Loucy (cell line): ENCODE measurements around the gene RGS5.
"Not testable (repeated sequence)": the region's sequence is repeated elsewhere in the genome, so short reads cannot be mapped to it uniquely, and the experiment has no call there.

ENCODE experiments used
- H2AFZ ChIP-seq: fragments of 200-600 bp; sonication (generic); 2 replicates; pipeline ENCODE4 v1.6.0; 2016; ENCODE audit warnings: antibody characterized with exemption, mild to moderate bottlenecking, low read length, moderate library complexity
- H3F3A ChIP-seq: fragments of 200-600 bp; 2 replicates; pipeline ENCODE4 v1.6.0; 2016; ENCODE audit warnings: antibody characterized with exemption, low read depth, mild to moderate bottlenecking
- H3K27me3 ChIP-seq: fragments of 200-600 bp; sonication (generic); 2 replicates; pipeline ENCODE4 v1.6.1; 2014; ENCODE audit warnings: low read length, mild to moderate bottlenecking; ENCODE audit not compliant: insufficient read depth, poor library complexity, severe bottlenecking
- H3K36me3 ChIP-seq: fragments of 200-600 bp; sonication (generic); 2 replicates; pipeline ENCODE4 v1.6.1; 2016; ENCODE audit warnings: low read length; ENCODE audit not compliant: insufficient read depth
- H3K4me1 ChIP-seq: fragments of 200-600 bp; sonication (generic); 2 replicates; pipeline ENCODE4 v1.5.1; 2014; ENCODE audit warnings: low read length, mild to moderate bottlenecking; ENCODE audit not compliant: insufficient read depth, poor library complexity, severe bottlenecking
- H3K4me2 ChIP-seq: fragments of 200-600 bp; sonication (generic); 2 replicates; pipeline ENCODE4 v1.6.0; 2014; ENCODE audit warnings: antibody characterized with exemption, low read length, low read depth, mild to moderate bottlenecking; ENCODE audit not compliant: poor library complexity, severe bottlenecking
- H3K4me3 ChIP-seq: fragments of 200-600 bp; sonication (generic); 2 replicates; pipeline ENCODE4 v1.5.1; 2014; ENCODE audit warnings: low read length, mild to moderate bottlenecking, mixed read lengths; ENCODE audit not compliant: poor library complexity, severe bottlenecking
- H3K79me2 ChIP-seq: fragments of 200-600 bp; sonication (generic); 2 replicates; pipeline ENCODE4 v1.6.1; 2014; ENCODE audit warnings: low read length; ENCODE audit not compliant: insufficient read depth
- H3K9ac ChIP-seq: fragments of 200-600 bp; sonication (generic); 2 replicates; pipeline ENCODE4 v1.6.0; 2014; ENCODE audit warnings: mild to moderate bottlenecking, low read depth, low read length, moderate library complexity; ENCODE audit not compliant: poor library complexity, severe bottlenecking
- H3K9me2 ChIP-seq: fragments of 200-600 bp; sonication (generic); replicated peaks from 2 replicates; pipeline ENCODE4 v1.6.1; 2016; ENCODE audit warnings: low read depth, low read length, mixed read lengths
- H3K9me3 ChIP-seq: fragments of 200-600 bp; sonication (generic); 2 replicates; pipeline ENCODE4 v1.6.1; 2014; ENCODE audit warnings: mild to moderate bottlenecking, antibody characterized with exemption, low read length, low read depth; ENCODE audit not compliant: insufficient read depth
- H4K20me1 ChIP-seq: fragments of 200-600 bp; sonication (generic); 2 replicates; pipeline ENCODE4 v1.6.0; 2014; ENCODE audit warnings: antibody characterized with exemption, low read length, mild to moderate bottlenecking; ENCODE audit not compliant: insufficient read depth, poor library complexity, severe bottlenecking
- CTCF ChIP-seq: fragments of 200-600 bp; sonication (generic); conservative IDR thresholded peaks from 2 replicates; pipeline ENCODE4 v1.5.1; 2014; ENCODE audit warnings: mild to moderate bottlenecking, antibody characterized with exemption, low read length
- EZH2phosphoT487 ChIP-seq: fragments of 200-600 bp; IDR thresholded peaks from 2 replicates; pipeline ENCODE4 v1.6.1; 2018; ENCODE audit warnings: antibody characterized with exemption, mild to moderate bottlenecking, moderate library complexity, borderline replicate concordance

RGS5 gene

DNA sequence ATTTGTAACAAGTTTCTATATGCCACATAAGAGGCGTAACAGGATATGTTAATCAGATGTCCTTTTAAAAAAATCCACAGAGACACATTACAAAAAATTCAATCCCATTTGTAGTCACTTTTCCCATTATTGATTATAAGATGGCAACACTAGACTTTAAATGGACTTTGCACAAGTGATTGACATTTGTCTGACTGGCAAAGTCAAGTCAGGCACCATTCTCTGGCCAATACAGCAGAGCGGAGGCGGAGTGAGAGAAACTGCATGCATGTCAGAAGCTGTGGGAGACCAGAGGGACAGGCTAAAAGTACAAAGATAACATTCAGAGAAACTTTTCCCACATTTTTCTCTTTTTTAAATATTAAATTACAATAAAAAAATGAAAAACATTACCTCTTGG, 28.1 kb upstream of the RGS5 start:
- H3K4me3 ChIP-seq = no peak overlapping the region
- no peaks in the 10 kb centered on the region for H3K4me1 ChIP-seq
- H3K79me2 ChIP-seq = no peaks in the 10 kb centered on the region
- TF ChIP-seq EZH2phosphoT487 (no peak), CTCF (no peak)
- H3K27me3 ChIP-seq = no peaks in the 10 kb centered on the region
- no peaks in the 10 kb centered on the region for H3K36me3 ChIP-seq
- H4K20me1 ChIP-seq = no peaks in the 10 kb centered on the region
- H3K9me3 ChIP-seq = no peaks in the 10 kb centered on the region
- no peaks in the 10 kb centered on the region for H3F3A ChIP-seq
- no peak overlapping the region for H3K4me2 ChIP-seq
- H3K9me2 ChIP-seq = no peaks in the 10 kb centered on the region
- no peak overlapping the region for H2AFZ ChIP-seq
- no peak overlapping the region for H3K9ac ChIP-seq

- H3K9me3 ChIP-seq, H2AFZ ChIP-seq, H3K4me2 ChIP-seq, H3F3A ChIP-seq, H3K9me2 ChIP-seq, H3K9ac ChIP-seq, H3K4me3 ChIP-seq, H3K36me3 ChIP-seq, H3K79me2 ChIP-seq, H4K20me1 ChIP-seq, H3K4me1 ChIP-seq, H3K27me3 ChIP-seq: not testable (repeated sequence)
These were observed 25.6 kb upstream of the RGS5 start for GRCh38 chr1:163228271-163228670.

DNA sequence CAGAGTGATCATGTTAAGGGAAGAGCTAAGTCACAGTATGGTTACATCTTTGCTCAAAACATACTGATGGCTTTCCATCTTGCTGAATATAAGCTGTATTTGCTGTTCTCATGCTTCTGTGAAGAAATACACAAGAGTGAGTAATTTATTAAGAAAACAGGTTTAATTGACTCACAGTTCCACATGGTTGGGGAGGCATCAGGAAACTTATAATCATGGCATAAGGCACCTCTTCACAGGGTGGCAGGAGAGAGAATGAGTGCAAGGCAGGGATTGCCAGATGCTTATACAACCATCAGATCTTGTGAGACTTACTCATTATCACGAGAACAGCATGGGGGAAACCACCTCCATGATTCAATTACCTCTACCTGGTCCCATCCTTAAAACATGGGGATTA, 24.4 kb upstream of the RGS5 start:
- Histone ChIP-seq H4K20me1 (no peaks in the 10 kb centered on the region), H3K36me3 (no peaks in the 10 kb centered on the region), H3K9ac (no peak overlapping the region), H3K4me3 (no peak overlapping the region), H3K4me1 (no peaks in the 10 kb centered on the region), H3F3A (no peaks in the 10 kb centered on the region), H3K27me3 (no peaks in the 10 kb centered on the region), H3K4me2 (no peak overlapping the region), H3K9me2 (no peaks in the 10 kb centered on the region), H3K79me2 (no peaks in the 10 kb centered on the region), H2AFZ (no peak overlapping the region), H3K9me3 (no peaks in the 10 kb centered on the region)
- TF ChIP-seq CTCF (no peak), EZH2phosphoT487 (no peak)

- Histone ChIP-seq H3K4me3 (no peak overlapping the region), H3K79me2 (no peaks in the 10 kb centered on the region), H3F3A (no peaks in the 10 kb centered on the region), H3K9ac (no peak overlapping the region), H3K4me2 (no peak overlapping the region), H3K4me1 (no peaks in the 10 kb centered on the region), H3K9me2 (no peaks in the 10 kb centered on the region), H3K36me3 (no peaks in the 10 kb centered on the region), H3K27me3 (no peaks in the 10 kb centered on the region), H4K20me1 (no peaks in the 10 kb centered on the region), H2AFZ (no peak overlapping the region), H3K9me3 (no peaks in the 10 kb centered on the region)
- TF ChIP-seq EZH2phosphoT487 (no peak), CTCF (no peak)
These were observed 10.9 kb upstream of the RGS5 start for GRCh38 chr1:163213626-163214025.
